ENCODE data around the gene SMIM24. TPM values are rescaled to one million over a fixed set of nuclear protein-coding genes. Genes with fewer than 3 reads are reported as not detected.
"Not testable (repeated sequence)": the region's sequence is repeated elsewhere in the genome, so short reads cannot be mapped to it uniquely, and the experiment has no call there.

The SMIM24 gene
- polyA plus RNA-seq, 2 of the 4 experiments (the other 2 are of a cell fraction), result 1.0 to 1.2 TPM

- Histone ChIP-seq H3K27ac (no peak overlapping the region), H3K4me3 (no peak overlapping the region), H3K9me3 (no peaks in the 10 kb centered on the region), H3K4me2 (no peak overlapping the region), H3K4me1 (peaks cover 19% of the 10 kb centered on the region)
- ATAC-seq, result no peak
- 94% methylated on average over 11 of the region's 12 CpGs for WGBS (ENCODE audit: missing lambda C conversion rate)
- FAIRE-seq, result no peak
- TF ChIP-seq JUN (IDR thresholded peaks at IDR 0.05) (no peak), NFE2L2 (conservative IDR thresholded peaks at IDR 0.05; ENCODE audit: low read length) (no peak), ZSCAN20 (CRISPR knock-in tag; IDR thresholded peaks at IDR 0.05) (no peak), RARB (CRISPR knock-in tag; IDR thresholded peaks at IDR 0.05) (no peak), TFCP2L1 (CRISPR knock-in tag; IDR thresholded peaks at IDR 0.05) (no peak), KDM1A (IDR thresholded peaks at IDR 0.05; ENCODE audit: low read depth) (no peak), MAFK (IDR thresholded peaks at IDR 0.05; ENCODE audit: partially characterized antibody) (no peak)
- TF ChIP-seq, protein P1, sequence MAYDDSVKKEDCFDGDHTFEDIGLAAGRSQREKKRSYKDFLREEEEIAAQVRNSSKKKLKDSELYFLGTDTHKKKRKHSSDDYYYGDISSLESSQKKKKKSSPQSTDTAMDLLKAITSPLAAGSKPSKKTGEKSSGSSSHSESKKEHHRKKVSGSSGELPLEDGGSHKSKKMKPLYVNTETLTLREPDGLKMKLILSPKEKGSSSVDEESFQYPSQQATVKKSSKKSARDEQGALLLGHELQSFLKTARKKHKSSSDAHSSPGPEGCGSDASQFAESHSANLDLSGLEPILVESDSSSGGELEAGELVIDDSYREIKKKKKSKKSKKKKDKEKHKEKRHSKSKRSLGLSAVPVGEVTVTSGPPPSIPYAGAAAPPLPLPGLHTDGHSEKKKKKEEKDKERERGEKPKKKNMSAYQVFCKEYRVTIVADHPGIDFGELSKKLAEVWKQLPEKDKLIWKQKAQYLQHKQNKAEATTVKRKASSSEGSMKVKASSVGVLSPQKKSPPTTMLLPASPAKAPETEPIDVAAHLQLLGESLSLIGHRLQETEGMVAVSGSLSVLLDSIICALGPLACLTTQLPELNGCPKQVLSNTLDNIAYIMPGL (CRISPR knock-in tag; IDR thresholded peaks at IDR 0.05; ENCODE audit: borderline replicate concordance), result no peak
- ChIA-PET POLR2A (interaction anchor here (1.0 kb wide), 1 partner anchor 18 kb away, joined by 3 read pairs; no protein-coding TSS in a partner anchor), CTCF (interaction anchor here (0.8 to 9.2 kb wide), 5 partner anchors 10 to 107 kb away, joined by 3 to 60 read pairs (median 4); no protein-coding TSS in a partner anchor)
- DNase-seq (ENCODE audit: low read depth in 1 of 2, low spot score in 1 of 2), result no peak
Observed at GRCh38 chr19:3433313-3433712, 47.0 kb downstream of the SMIM24 start.

DNA sequence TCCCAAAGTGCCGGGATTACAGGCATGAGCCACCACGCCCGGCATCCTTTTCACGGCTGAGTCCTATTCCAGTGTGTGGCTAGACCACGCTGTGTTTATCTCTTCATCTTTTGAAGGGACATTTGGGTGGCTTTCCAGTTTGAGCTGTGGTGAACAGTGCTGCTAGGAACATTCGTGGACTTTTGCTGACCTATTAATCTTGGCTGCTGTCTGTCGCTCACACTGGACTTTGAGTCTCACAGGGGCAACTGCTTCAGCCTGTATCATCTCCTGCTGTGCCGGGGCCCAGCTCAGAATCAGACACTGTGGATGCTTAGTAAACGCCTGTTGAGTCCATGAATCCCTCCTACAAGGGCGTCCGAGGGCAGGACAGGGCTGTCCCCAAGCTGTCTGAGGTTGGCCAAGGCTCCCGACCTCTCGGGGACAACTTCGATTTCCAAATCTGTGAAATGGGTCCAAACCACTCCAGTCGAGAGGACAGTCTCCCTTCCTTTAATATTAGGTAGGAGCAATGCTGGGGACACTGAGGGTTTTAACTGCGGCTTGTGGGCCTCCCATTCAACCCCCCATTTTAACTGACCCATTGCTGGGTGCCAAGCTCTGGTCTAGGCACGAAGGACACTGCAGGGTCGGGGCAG, 48.4 kb downstream of the SMIM24 start:
- ChIA-PET POLR2A (no interaction called here), CTCF (interaction anchor here (0.7 to 9.2 kb wide), 10 partner anchors 8 to 127 kb away, joined by 3 to 60 read pairs (median 4); no protein-coding TSS in a partner anchor)
- no peak for DNase-seq (ENCODE audit: low read depth in 1 of 2, low spot score in 1 of 2)
- peak; percentile 46; the same call in 1 of the 2 replicates for TF ChIP-seq HDAC2 (IDR thresholded peaks at IDR 0.05)
- TF ChIP-seq, protein P2, sequence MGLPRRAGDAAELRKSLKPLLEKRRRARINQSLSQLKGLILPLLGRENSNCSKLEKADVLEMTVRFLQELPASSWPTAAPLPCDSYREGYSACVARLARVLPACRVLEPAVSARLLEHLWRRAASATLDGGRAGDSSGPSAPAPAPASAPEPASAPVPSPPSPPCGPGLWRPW (IDR thresholded peaks at IDR 0.05), result no peak
- no peak for TF ChIP-seq MYC (IDR thresholded peaks at IDR 0.05; ENCODE audit: borderline replicate concordance, low read length)
- peak; percentile 68 for TF ChIP-seq KDM1A (IDR thresholded peaks at IDR 0.05; ENCODE audit: low read depth)
- no peak for TF ChIP-seq CHD4 (IDR thresholded peaks at IDR 0.05; ENCODE audit: borderline replicate concordance)
- no peak for FAIRE-seq
- H3K9me3 ChIP-seq, result no peaks in the 10 kb centered on the region
- H3K27ac ChIP-seq, result no peak overlapping the region; a peak in 1 of 6 replicates
- ATAC-seq, result no peak
- WGBS (ENCODE audit: missing lambda C conversion rate), result 93% methylated on average over 18 of the region's 18 CpGs
- H3K4me3 ChIP-seq, result no peak overlapping the region
- peaks cover 19% of the 10 kb centered on the region for H3K4me1 ChIP-seq
- no peak overlapping the region for H3K4me2 ChIP-seq

- H3K9me3 ChIP-seq; POLR2A ChIA-PET; ATAC-seq; H3K4me2 ChIP-seq; FAIRE-seq; H3K4me3 ChIP-seq; DNase-seq (ENCODE audit: low read depth in 1 of 2, low spot score in 1 of 2): not testable (repeated sequence)
- CTCF ChIA-PET, result interaction anchor here (0.6 to 9.2 kb wide), 28 partner anchors 8 to 107 kb away, joined by 3 to 60 read pairs (median 7); partner anchors contain the start of gene SMIM24
- Histone ChIP-seq H3K27ac (peak overlapping the region; percentile 70 to 81; a peak in 4 of 6 replicates), H3K4me1 (peaks cover 17% of the 10 kb centered on the region)
- 86% methylated on average over 5 of the region's 5 CpGs for WGBS (ENCODE audit: missing lambda C conversion rate)
Observed at GRCh38 chr19:3430366-3430680, 50.0 kb downstream of the SMIM24 start.

GRCh38 chr19:3426433-3426832, 53.9 kb downstream of the SMIM24 start:
- CTCF ChIA-PET, result interaction anchor here (0.9 kb wide), 1 partner anchor 45 kb away, joined by 3 read pairs; no protein-coding TSS in a partner anchor
- no peak for ATAC-seq
- FAIRE-seq, result no peak

More at GRCh38 chr19:3426433-3426832, 53.9 kb downstream of the SMIM24 start:
- WGBS (ENCODE audit: missing lambda C conversion rate), result 97% methylated on average over 9 of the region's 9 CpGs
- H3K4me1 ChIP-seq, result peaks cover 13% of the 10 kb centered on the region
- no peak overlapping the region for H3K27ac ChIP-seq
- no peak for DNase-seq (ENCODE audit: low read depth in 1 of 2, low spot score in 1 of 2)
- POLR2A ChIA-PET, result no interaction called here
- no peak overlapping the region for H3K4me2 ChIP-seq
- TF ChIP-seq POLR2A (IDR thresholded peaks at IDR 0.05; ENCODE audit: low read length) (no peak), HEYL (CRISPR knock-in tag; IDR thresholded peaks at IDR 0.05) (no peak), EHMT2 (IDR thresholded peaks at IDR 0.05; ENCODE audit: low read depth) (no peak), HOXB5 (CRISPR knock-in tag; IDR thresholded peaks at IDR 0.05) (no peak), EHF (CRISPR knock-in tag; IDR thresholded peaks at IDR 0.05) (no peak), RARB (CRISPR knock-in tag; IDR thresholded peaks at IDR 0.05) (no peak), PHF8 (IDR thresholded peaks at IDR 0.05; ENCODE audit: borderline replicate concordance, low read depth) (no peak), RAD21 (conservative IDR thresholded peaks at IDR 0.05 in 1 of 2, IDR thresholded peaks at IDR 0.05 in 1 of 2) (no peak)
- TF ChIP-seq, protein P3, sequence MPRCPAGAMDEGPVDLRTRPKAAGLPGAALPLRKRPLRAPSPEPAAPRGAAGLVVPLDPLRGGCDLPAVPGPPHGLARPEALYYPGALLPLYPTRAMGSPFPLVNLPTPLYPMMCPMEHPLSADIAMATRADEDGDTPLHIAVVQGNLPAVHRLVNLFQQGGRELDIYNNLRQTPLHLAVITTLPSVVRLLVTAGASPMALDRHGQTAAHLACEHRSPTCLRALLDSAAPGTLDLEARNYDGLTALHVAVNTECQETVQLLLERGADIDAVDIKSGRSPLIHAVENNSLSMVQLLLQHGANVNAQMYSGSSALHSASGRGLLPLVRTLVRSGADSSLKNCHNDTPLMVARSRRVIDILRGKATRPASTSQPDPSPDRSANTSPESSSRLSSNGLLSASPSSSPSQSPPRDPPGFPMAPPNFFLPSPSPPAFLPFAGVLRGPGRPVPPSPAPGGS (IDR thresholded peaks at IDR 0.05), result no peak
- H3K9me3 ChIP-seq, result no peaks in the 10 kb centered on the region
- H3K4me3 ChIP-seq, result no peak overlapping the region

Data from A549 (cell line).